Stimulated activated naive CD8-positive, alpha-beta T cell treated with anti-CD3 and anti-CD28 coated beads, Interleukin-15, Interleukin-2, amounts not matched to agents 100 U/mL and 50 U/mL, for 24 hours (primary cell): ENCODE measurements around the gene TTLL5.
A peak's percentile ranks its signal among the peaks of the same experiment; 100 is the strongest.

Experiments used
- ATAC-seq: fragments of 150-1000 bp; cut with Tn5 transposase; one replicate; pipeline ENCODE4 v1.10.0; 2021
- DNase-seq: peaks from one replicate; pipeline ENCODE4 v3.0.0; 2021

Gene TTLL5

GRCh38 chr14:75970989-75971388 is 309.9 kb downstream of the TTLL5 start:
- no peak for DNase-seq

GRCh38 chr14:75971509-75971908 is 310.5 kb downstream of the TTLL5 start:
- ATAC-seq = no peak

More at GRCh38 chr14:75970989-75971388, 309.9 kb downstream of the TTLL5 start:
- no peak for ATAC-seq

GRCh38 chr14:75972801-75973421 is 311.9 kb downstream of the TTLL5 start:
- ATAC-seq (no peak), DNase-seq (no peak)

More at GRCh38 chr14:75971509-75971908, 310.5 kb downstream of the TTLL5 start:
- no peak for DNase-seq

- ATAC-seq = no peak
- DNase-seq = no peak
These were observed 316.0 kb downstream of the TTLL5 start for GRCh38 chr14:75976826-75977581.

GRCh38 chr14:75977582-75977943 is 316.5 kb downstream of the TTLL5 start:
- no peak for DNase-seq
- no peak for ATAC-seq

GRCh38 chr14:75978249-75978731 is 317.2 kb downstream of the TTLL5 start:
- no peak for ATAC-seq
- DNase-seq = no peak

GRCh38 chr14:75979071-75979571 is 318.1 kb downstream of the TTLL5 start:
- DNase-seq = peak; percentile 46
- ATAC-seq = no peak

- no peak for DNase-seq
- no peak for ATAC-seq
These were observed 318.9 kb downstream of the TTLL5 start for GRCh38 chr14:75979648-75980565.

- no peak for ATAC-seq
- DNase-seq = no peak
These were observed 319.8 kb downstream of the TTLL5 start for GRCh38 chr14:75980856-75981255.

GRCh38 chr14:75981426-75982265 is 320.6 kb downstream of the TTLL5 start, which contains the start of gene TGFB3:
Gene TGFB3, minus strand, starts transcription at chr14:75981995. Its CDS starts 1,102 bp downstream, at chr14:75980893.
- ATAC-seq (peak; percentile 49), DNase-seq (peak; percentile 49)

GRCh38 chr14:75982266-75983018 is 321.4 kb downstream of the TTLL5 start:
- DNase-seq = peak; percentile 79

GRCh38 chr14:75983019-75983358 is 321.9 kb downstream of the TTLL5 start:
- ATAC-seq (no peak), DNase-seq (no peak)

More at GRCh38 chr14:75982266-75983018, 321.4 kb downstream of the TTLL5 start:
- peak; percentile 72 for ATAC-seq

GRCh38 chr14:75984674-75985073 is 323.6 kb downstream of the TTLL5 start:
- DNase-seq = no peak
- ATAC-seq = no peak

- peak; percentile 92 for DNase-seq
- peak; percentile 76 for ATAC-seq
These were observed 324.8 kb downstream of the TTLL5 start, which contains the start of gene IFT43 for GRCh38 chr14:75985618-75986438. Gene IFT43, plus strand, starts transcription at chr14:75985763. Its CDS starts 24 bp downstream, at chr14:75985787.

GRCh38 chr14:75986439-75986765 is 325.4 kb downstream of the TTLL5 start:
- DNase-seq (no peak), ATAC-seq (no peak)

GRCh38 chr14:75987201-75987970 is 326.3 kb downstream of the TTLL5 start:
- DNase-seq = no peak
- ATAC-seq = no peak

- DNase-seq = no peak
- ATAC-seq = no peak
These were observed 328.1 kb downstream of the TTLL5 start for GRCh38 chr14:75989134-75989533.

- DNase-seq (no peak), ATAC-seq (no peak)
These were observed 329.3 kb downstream of the TTLL5 start for GRCh38 chr14:75990297-75990696.

GRCh38 chr14:75991753-75992152 is 330.7 kb downstream of the TTLL5 start:
- no peak for ATAC-seq
- no peak for DNase-seq
